SK-N-MC (cell line): ENCODE data around the gene SYTL3.

Experiments used
- EZH2 ChIP-seq: fragments of 200-600 bp; sonication (generic); IDR thresholded peaks from one replicate; pipeline ENCODE4 v1.6.1; 2017; ENCODE audit warnings: antibody characterized with exemption
- FOXP2 ChIP-seq: optimal IDR thresholded peaks from 2 replicates; pipeline ENCODE3; 2011; ENCODE audit warnings: mild to moderate bottlenecking, moderate library complexity; ENCODE audit not compliant: insufficient read depth; ENCODE audit errors: extremely low read length, control extremely low read depth
- POLR2AphosphoS5 ChIP-seq: IDR thresholded peaks from 2 replicates; pipeline ENCODE4 v1.6.1; 2012; ENCODE audit warnings: mild to moderate bottlenecking, low read depth, low read length, borderline replicate concordance

DNA sequence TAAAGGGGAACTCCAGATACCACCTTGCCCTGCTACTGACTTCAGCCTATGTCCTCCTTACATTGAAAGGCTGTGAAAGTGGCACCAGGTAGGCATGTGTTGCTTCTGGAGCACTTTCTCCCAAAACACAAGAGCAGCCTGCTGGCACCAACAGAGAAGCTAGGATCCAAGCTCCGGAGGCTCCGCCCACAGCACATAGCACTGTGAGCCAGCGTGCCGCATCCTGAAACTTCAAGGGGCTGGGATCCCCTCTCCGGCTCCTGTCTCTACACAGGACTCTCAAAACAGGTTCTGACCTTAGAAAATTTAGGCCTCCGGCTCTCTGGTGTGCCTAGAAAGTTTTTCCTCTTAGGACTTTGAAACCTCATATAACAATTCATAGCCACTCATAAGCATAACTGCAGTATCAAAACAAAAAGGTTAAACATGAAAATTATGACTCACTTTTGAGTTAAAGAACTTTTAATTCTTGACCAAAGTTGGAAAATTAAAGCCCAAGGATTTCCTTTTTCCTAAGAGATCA is 128.2 kb downstream of the SYTL3 start:
- TF ChIP-seq EZH2 (no peak), POLR2AphosphoS5 (no peak), FOXP2 (no peak)
